GDM1 (cell line): Measurements from ENCODE around the gene DLX6.
"Not testable (repeated sequence)": the region's sequence is repeated elsewhere in the genome, so short reads cannot be mapped to it uniquely, and the experiment has no call there.

ENCODE experiments used
- DNase-seq: peaks from one replicate; lab custom pipeline; 2025; lab: John Stamatoyannopoulos, UW

DLX6 gene

DNA sequence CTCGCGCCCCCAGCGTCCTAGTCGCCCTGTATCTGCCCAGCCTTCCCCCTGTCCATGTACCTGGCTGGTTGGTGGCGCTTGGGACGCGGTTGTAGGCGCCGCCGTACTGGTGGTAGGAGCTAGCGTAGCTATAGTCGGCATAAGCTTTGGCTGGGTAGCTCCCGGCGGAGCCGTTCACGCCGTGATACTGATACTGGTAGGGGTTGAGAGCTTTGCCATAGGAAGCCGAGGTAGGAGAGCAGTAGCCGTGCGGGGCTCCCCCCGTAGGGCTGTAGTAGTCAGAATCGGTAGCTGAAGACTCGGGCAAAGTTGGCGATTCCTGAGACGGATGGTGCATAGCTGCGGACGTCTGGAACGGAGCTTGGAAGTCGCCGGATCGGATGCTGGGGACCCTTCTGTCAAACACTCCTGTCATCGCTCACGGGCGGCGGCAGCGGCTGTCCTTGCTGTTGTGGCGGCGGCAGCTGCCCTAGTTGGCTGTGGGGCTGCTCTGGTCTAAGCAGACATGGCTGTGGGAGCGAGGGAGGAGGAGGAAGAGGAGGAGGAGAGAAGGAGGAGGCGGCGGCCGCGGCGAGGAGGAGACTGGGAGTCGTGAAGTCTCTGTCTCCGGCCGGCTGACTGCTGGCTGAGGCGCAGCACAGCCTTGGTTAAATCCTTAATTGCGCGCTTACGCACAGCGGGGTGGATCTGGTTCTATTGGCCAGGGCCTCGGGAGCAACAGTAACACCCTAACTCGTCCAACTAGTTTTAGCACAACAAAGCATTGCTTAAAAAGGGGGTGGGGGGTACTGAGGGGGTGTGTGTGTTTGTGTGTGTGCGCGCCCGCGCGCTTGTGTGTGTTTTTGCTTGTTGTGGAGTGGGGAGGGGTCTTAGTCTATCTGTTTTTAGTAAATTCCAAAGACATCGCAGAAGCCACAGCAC is 19.1 kb downstream of the DLX6 start, which contains the start of gene DLX5:
TSS of gene DLX5 (minus strand) at position 623 of the 921 bp plus-strand sequence. CDS start at position 415, 208 bp downstream.
- no peak for DNase-seq

DNA sequence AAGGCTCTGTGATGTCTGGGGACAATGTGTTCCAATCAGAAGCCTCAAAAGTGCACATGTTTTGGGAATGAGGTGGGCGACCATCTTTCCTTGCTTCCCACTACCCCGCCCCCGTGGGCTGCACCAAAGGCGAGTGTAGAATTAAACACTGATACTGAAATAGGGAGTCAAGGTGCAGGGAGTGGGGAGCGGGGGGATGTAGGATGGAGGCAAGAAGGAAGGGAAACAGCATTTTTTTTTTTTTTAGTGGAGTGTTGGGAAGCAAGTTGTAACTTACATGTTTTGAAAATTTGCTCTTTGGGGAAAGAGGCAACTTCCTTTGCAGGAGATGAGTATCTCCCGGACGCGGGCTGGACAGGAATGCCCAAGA is 19.8 kb downstream of the DLX6 start:
- DNase-seq: no peak

DNA sequence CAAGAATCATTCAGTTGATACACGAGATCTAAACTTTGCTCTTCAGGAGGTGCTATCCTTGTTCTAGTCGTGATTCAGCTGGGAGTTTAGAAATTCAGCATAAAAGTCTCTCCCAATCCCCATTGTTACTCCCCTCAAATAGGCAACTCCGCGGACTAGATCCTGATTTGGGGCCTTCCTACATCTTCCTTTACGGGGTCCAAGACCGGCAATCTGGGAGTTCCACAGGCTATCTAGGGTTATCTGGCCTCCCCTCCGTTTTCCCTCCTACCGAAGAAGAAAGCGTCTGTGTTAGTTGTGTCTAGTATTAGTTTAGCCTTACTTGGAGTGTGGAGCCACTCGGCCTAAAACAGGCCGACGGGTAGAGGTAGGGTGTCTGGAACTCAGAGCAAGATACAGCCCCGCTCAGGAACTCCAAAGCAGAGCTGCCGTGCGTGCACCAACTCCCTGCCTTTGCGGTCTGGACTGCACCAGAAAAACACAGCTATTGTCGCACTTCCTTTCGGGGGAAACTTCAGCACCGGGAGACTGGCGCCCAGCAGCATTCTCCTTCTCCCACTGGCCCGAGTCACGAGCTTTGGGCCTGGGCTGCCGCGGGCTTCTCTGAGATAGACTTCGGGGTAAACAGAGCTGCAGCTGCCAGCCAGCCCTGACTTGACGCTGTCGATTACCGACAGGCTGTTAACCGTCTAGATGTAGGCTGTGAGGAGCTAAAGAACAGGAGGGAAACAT is 20.8 kb downstream of the DLX6 start:
- DNase-seq: no peak

DNA sequence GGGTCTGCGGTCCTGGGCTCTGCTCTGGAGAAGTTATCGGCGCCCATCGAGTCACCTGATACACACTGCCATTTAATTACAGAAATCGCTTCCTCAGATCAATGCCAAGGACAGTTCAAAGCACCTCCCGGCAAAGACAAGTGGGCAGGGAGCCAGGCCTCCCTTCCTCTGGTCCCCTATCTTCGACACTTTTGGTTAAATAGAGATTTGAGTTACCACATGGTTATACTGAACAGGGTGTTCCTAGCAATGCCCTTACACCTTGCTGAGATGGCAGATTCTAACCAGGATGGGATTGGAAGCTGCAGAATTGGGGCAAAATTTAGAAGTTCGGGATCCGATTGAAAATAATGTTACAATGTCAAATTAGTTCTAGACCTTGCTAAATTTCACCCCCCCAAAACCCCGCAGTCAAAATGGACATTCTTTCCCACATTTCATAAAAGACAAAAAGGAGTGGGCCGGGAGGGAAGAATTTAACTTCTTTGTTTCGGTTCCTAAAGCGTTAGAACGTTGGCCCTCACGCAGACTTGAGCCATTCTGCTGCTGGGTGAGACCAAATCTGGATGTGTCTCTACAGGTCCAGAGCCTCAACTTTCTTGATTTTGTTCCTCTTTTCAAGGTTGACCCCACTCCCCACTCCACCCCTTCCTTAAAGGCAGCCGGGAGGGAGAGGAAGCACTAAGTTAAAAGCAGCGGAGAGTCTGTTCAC is 21.5 kb downstream of the DLX6 start:
- DNase-seq: no peak

DNA sequence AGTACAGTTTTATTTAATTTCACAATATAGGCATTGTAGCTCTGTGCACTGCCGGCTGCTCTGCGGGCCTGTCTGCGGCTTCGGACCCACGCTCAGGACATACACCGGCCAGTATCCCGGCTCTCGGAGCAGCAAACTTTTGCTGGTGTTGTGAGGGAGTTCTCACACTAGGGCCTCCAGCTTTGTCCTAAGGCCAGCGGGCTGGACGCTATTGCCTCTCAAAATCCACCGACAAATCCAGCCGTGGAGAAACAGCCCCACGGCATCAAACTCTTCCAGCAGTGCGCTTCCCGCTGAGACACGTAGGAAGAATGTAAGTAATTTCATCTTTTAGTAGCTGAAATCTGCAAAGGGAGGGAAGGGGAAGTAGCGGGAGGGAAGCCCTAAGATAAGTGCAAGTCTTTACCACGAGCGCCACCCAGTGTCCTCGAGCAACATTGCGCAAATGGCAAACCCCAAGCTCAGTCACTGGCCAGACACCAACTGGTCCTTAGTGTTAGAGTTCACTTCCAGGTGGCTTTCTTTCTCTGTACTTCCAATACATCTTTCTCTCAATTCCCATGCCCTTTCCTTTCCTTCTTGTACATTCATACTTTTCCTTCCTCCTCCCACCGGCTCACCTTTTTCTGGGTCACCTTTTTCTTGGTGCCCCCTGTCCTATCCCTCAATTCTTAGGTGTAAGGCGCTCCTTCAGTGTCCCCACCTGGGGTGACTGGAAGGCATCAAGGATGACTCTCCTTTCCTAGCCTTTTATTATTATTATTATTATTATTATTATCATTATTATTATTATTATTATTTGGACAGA is 22.3 kb downstream of the DLX6 start:
- DNase-seq: peak; percentile 51

DNA sequence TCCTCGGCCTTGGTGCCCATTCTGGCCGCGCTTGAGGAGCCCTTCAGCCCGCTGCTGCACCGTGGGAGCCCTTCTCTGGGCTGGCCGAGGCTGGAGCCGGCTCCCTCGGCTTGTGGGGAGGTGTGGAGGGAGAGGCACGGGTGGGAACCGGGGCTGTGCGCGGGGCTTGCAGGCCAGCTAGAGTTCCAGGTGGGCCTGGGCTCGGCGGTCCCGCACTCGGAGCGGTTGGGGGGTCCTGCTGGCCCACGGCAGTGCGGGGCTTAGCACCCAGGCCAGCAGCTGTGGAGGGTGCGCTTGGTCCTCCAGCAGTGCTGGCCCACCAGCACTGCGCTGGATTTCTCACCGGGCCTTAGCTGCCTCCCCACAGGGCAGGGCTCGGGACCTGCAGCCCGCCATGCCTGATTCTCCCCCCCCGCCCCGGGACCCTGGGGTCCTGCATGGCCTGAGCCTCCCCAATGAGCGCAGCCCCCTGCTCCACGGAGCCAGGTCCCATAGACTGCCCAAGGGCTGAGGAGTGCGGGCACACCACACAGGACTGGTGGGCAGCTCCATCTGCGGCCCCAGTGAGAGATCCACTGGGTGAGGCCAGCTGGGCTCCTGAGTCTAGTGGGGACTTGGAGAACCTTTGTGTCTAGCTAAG is 29.0 kb downstream of the DLX6 start:
- DNase-seq: not testable (repeated sequence)

DNA sequence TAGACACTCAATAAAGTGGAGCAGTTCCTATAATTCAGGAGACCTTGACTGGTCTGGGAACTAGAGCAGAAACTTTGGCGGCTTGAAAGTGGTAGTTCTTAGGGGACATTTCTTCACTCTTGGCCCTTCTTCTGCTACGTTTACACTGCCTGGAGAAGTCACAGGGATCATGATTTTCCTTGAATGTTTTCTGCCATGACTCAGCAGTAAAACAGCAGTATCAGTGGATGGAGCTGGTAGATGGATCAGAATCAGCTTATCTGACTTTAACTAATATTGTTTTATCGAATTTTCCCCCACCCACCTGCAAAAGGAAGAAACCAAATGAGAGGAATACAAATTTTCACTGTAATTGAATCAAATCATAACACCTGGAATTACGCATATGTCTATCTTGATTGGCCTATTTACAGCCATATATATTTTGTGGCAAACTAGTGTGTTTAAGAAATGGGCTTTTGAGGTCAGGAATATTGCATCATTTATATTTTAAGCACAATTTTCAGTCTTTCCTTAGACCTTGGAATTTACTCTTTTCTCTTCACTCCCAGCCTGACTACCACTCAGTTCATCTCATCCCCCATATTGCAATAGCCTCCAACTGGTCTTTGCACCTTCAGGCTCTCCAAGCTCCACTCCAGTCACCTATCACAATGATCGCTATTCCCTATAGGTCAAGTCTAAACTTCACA is 34.2 kb downstream of the DLX6 start:
- DNase-seq: no peak

DNA sequence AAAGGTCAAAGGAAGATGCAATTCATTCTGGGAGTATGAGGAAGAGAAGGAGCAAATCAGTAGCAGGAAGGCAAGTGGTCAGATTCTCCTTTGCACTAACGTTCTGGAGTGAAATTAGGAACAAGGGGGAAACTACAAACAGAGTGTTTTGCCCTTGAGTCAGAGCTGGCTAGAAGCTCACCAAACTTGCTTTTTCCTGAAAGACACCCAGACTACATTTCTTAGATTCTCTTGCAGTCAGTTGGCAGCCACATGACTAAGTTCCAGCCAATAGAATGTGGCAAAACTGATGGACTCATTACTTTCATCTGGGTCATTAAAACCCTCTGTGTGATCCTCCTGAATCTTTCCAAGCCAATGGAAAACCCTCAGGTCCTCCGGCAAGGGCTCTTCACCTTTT is 37.9 kb downstream of the DLX6 start:
- no peak for DNase-seq
